Peyer's patch (tissue), 4 donors: ENCODE measurements around the gene TREML4.

Experiments used
- CTCF ChIP-seq, 6 experiments: fragments of 450-650 bp in 4 of 6; fragments of 200-600 bp in 2 of 6; sonication (generic) in 1 of 6; IDR thresholded peaks; one replicate each; pipeline ENCODE4 v1.5.1; 2017 to 2019; ENCODE audit warnings: antibody characterized with exemption in 6 of 6, mild to moderate bottlenecking in 3 of 6, moderate library complexity in 1 of 6
- POLR2A ChIP-seq, 2 donors: fragments of 450-650 bp; IDR thresholded peaks; one replicate each; pipeline ENCODE4 v1.5.1; 2017; ENCODE audit warnings: antibody characterized with exemption in 2 of 2, mild to moderate bottlenecking in 2 of 2, moderate library complexity in 2 of 2

GRCh38 chr6:41232667-41233066 is 4.5 kb downstream of the TREML4 start:
- no peak for TF ChIP-seq CTCF (IDR thresholded peaks at IDR 0.05)
- TF ChIP-seq POLR2A (IDR thresholded peaks at IDR 0.05), result no peak
